NCI-H774 (cell line): ENCODE results near the gene LRRK1.

Source experiments
- DNase-seq: peaks from one replicate; lab custom pipeline; 2025; lab: John Stamatoyannopoulos, UW

Gene LRRK1

DNA sequence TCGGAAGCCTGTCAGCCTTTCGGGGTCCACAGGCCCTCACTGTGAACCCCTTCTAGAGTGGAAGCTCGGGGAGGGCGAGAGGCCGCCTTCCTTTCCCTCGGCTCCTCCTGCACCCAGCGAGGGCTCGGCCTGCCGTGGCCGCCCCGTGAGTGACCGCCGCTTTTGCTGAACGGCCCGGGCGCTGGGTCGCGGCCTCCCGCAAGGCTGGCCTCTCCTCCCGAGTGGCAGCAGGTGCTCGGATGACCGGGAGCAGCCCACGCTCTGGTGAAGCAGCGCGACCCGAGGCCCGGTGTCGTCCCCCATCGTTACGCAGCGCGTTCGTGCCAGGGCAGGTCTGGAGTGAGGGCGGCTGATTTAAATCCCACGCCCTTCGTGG is 53.8 kb downstream of the LRRK1 start:
- DNase-seq = no peak

DNA sequence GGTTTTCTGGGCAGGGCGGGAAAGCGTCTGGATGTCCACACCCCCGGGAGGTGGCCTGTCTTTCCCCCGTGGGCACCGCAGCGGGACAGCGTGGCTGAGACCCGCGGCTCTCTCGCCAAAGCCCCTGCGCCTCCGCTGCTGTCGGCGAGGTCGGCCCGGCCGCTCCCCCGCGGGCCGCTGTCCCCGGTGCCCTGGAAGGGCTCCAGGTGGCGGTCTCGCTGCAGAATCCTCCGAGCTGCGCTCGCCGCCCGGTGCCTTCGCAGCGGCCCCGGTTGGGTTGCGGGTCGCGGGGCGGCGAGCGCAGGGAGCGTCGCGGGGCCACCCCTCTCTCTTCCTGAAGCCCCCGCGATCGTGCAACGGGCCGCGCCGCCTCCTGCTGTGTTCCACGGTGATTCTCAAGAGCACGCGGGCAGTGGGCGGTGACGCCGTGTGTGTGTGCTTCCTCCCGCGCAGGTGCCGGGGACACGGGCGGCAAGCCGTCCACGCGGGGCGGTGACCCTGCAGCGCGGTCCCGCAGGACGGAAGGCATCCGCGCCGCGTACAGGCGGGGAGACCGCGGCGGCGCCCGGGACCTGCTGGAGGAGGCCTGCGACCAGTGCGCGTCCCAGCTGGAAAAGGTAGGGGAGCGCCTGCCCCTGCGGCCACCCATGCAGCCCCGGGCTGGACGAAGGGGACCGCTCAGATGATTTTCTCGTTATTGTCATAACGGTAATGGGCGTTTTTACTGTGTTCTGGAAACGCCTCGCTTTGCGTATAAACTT is 54.4 kb downstream of the LRRK1 start:
- no peak for DNase-seq

DNA sequence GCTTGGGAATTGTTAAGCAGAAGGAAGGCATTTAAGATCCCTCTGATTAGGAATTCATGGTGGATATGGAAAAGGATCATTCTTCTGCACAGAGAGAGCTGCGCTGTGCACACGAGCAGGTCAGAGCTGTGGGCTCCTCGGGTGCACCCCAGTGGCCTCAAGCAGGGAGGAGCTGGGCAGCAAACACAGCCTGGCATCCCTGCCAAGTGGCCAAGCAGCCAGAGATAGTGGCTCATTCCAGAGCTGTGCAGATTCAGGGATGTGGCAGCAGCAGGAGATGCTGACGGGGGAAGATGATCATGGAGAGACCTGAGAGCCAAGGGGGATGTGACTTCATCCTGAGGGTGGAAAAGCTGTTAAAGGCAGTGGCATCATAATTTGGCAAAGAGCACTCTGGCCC is 55.9 kb downstream of the LRRK1 start:
- DNase-seq = no peak

DNA sequence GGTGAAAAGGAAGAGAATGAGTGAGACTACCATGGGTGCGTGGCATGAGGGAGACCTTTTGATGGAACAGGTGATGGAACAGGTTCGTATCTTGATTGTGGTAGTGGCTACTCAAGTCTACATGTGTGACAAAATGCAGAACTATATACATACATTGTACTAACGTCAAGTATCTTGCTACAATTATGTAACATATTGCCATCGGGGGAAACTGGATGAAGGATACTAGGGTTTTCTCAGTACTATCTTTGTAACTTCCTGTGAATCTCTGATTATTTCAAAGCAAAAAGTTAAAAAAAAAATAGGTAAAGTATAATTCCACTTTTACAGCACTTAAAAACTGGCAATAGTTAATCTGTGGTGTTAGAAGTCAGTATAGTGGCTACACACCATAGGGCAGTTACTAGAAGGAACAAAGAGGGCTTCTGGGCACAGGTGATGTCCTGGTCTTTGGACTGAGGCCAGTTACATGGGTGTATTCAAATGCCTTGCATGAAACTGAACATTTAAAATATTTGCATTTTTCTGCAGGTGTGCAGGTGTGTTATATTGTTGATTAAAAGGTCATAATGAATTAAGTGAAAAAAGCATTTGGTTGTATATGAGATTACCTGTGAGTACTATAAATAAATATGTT is 61.4 kb downstream of the LRRK1 start:
- no peak for DNase-seq

DNA sequence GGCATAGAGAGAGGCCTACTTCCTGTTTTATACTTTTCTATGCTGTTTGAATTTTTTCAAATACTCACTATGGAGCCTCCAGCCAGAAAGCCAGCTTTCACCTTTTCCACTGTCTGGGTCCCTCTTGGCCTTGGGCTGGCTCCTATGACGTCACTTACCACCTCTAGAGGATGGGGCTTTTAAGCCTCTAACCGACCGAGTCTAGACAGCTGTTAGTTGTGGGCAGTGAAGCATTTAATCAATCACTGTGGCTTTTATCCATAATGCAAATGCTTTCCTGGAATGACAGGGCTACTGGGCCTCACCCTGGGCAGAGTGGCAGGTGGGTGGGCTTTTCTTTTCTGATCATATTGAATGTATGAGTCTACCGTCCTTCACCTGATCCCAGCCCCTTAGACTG is 61.9 kb downstream of the LRRK1 start:
- DNase-seq = no peak

GRCh38 chr15:100983221-100983620 is 64.1 kb downstream of the LRRK1 start:
- no peak for DNase-seq

- no peak for DNase-seq
These were observed 66.2 kb downstream of the LRRK1 start for GRCh38 chr15:100985401-100985800.

DNA sequence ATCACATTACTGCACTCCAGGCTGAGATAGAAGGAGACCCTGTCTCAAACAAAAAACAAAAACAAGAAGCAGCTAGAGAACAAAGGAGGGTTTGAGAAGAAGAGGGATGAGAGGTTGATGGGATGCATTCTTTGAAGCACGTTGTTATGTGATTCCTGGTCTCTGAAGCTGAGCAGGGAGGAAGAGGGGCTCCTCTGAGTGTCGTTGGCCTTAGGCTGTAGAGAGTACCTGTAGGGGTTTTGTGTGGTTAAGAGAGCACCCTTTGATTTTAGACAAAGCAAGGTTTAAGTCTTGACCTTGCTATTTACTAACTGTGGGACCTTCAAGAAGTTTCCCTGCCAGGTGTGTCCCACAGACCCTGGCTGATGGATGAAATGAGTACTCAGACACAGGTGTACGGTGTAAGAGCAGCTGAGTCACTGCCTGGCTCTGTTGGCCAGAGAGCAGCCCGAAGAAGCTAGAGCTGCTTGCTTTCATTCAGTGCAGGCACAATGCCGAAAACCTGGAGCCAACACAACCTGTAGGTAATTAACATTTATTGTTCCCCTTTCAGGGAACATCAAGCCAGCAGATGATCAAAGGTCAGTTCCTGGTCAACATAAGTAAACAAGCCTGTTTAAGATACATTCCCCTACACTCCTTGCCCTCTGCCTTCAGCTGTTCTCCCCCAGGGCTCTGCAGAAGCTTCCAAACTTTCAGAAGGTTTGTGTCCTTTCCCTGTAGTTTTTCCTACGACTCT is 67.2 kb downstream of the LRRK1 start:
- peak; percentile 1 for DNase-seq

DNA sequence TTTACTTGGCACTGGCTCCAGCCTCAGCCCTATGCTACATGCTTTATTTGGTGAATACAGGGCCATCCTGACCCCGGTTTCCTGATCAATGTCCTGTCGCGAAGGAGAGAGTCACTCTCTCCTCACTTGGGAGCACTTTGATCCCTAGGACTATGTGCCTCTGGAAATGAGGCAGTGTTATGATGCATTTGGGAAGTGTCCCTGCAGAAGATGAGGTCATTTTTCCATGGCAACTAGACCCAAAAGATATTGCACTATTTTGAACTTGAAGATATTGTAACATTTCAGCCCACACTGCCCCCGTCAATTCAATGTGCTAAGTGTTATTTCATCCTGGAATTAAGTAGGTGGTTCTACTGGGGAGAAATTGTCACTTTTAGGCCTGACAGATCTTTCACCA is 68.0 kb downstream of the LRRK1 start:
- no peak for DNase-seq

DNA sequence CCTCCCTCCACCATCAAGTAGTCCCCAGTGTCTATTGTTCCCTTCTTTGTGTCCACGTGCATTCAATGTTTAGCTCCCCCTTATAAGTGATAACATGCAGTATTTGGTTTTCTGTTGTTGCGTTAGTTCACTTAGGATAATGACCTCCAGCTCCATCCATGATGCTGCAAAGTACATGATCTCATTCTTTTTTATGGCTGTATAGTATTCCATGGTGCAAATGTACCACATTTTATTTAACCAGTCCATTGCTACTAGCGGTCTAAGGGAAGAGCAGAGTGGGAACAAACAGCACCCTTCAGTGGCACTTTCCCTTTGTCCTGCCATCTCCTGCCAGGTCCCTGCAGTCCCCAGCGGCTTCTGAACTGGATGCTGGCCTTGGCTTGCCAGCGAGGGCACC is 69.1 kb downstream of the LRRK1 start:
- no peak for DNase-seq

GRCh38 chr15:100988857-100989256 is 69.7 kb downstream of the LRRK1 start:
- DNase-seq = no peak

- DNase-seq = no peak
These were observed 75.7 kb downstream of the LRRK1 start for GRCh38 chr15:100994597-100995446.

- no peak for DNase-seq
These were observed 76.6 kb downstream of the LRRK1 start for GRCh38 chr15:100995471-100996430.

- DNase-seq = no peak
These were observed 78.3 kb downstream of the LRRK1 start for GRCh38 chr15:100997442-100997841.

DNA sequence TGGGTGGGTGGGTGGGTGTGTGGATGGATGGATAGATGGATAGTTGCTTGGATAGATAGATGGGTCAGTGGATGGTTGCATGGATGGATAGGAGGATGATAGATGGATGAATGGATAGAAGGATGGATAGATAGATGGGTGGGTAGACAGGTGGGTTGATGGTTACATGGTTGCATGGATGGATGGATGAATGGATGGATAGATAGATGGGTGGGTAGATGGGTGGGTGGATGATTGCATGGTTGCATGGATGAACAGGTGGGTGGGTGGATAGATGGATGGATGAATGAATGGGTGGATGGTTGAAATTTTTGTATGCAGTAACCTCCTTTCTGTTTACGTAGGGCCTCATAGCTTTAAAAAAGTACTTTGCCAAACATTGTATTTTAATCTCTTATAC is 79.5 kb downstream of the LRRK1 start:
- no peak for DNase-seq

GRCh38 chr15:100999369-100999768 is 80.2 kb downstream of the LRRK1 start:
- DNase-seq = no peak

- DNase-seq = no peak
These were observed 81.1 kb downstream of the LRRK1 start for GRCh38 chr15:101000271-101000681.

GRCh38 chr15:101001056-101001455 is 81.9 kb downstream of the LRRK1 start:
- no peak for DNase-seq

DNA sequence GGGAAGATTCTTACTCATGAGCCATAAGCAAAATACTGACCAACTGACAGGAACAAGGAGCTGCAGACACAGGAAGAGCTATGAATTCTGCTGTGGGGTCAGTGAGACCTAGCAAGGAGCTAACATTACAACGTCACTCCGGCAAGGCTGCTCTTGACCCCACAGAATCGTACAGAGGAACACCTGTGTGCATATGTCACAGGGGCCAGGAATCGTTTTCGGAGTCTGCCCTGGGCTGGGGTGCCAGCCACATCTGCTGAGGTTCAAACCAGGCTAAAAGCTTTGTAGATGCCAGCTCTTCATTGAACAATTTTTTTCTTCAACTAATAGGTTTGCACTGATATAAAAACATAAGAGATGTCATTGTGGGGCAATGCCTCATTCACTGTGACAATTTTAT is 82.6 kb downstream of the LRRK1 start:
- DNase-seq = no peak

GRCh38 chr15:101003081-101003480 is 83.9 kb downstream of the LRRK1 start:
- DNase-seq = no peak

GRCh38 chr15:101003706-101004105 is 84.5 kb downstream of the LRRK1 start:
- no peak for DNase-seq
